Measurements from ENCODE around the gene UBE3B.

GRCh38 chr12:109501299-109501698 lies 23.9 kb downstream of the UBE3B start:
- TF ChIP-seq, protein P1, sequence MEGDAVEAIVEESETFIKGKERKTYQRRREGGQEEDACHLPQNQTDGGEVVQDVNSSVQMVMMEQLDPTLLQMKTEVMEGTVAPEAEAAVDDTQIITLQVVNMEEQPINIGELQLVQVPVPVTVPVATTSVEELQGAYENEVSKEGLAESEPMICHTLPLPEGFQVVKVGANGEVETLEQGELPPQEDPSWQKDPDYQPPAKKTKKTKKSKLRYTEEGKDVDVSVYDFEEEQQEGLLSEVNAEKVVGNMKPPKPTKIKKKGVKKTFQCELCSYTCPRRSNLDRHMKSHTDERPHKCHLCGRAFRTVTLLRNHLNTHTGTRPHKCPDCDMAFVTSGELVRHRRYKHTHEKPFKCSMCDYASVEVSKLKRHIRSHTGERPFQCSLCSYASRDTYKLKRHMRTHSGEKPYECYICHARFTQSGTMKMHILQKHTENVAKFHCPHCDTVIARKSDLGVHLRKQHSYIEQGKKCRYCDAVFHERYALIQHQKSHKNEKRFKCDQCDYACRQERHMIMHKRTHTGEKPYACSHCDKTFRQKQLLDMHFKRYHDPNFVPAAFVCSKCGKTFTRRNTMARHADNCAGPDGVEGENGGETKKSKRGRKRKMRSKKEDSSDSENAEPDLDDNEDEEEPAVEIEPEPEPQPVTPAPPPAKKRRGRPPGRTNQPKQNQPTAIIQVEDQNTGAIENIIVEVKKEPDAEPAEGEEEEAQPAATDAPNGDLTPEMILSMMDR (IDR thresholded peaks at IDR 0.05), result no peak
- TF ChIP-seq POLR2A (IDR thresholded peaks at IDR 0.05), result no peak
- no peak for TF ChIP-seq EP300 (IDR thresholded peaks at IDR 0.05)
